ENCODE data around the gene GATAD2A.

GATAD2A gene

DNA sequence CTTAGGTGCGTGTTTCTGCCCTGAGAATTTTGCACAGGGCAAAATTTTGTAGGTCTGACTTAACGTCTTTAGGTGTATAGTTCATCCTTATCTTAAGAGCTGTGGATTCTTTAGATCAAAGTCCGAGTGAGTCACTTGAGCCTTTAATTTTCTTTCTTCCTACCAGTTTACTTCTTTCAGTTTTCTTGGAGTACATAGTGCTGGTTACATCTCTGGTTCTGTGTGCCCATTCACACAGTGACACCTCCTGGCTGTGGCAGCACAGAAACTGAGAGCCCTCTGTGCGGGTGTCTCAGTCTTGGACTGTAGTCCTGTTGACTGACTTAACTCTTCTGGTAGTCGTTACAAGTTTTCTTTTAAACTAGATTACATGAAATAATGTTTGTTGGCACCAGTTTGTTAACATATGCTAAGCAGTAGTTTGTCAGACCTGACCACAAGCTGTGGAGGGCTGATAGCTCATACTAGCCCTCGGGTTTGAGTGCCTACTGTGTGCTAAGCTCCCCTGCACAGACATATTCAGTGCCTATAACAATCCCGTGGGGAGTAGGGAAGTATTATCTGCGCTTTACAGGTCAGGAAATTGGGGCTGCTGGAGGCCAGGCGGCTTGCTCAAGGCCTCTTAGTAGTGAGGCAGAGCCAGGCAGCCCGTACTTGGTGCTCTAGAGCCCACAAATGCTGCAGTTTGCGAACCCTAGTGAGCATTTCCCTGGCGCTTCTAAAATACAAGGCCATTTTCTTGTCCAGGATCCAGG, 1.6 kb downstream of the GATAD2A start:
- Histone ChIP-seq H3K4me1 (peaks cover 84% of the 10 kb centered on the region), H4K20me1 (peaks cover 88% of the 10 kb centered on the region), H3K36me3 (peaks cover 17% of the 10 kb centered on the region), H3K4me2 (peak overlapping the region; percentile 96), H3K27ac (peak overlapping the region; percentile 95), H3K9me3 (no peaks in the 10 kb centered on the region), H3K27me3 (no peaks in the 10 kb centered on the region), H3K9ac (peak overlapping the region; percentile 94), H3K4me3 (peak overlapping the region; percentile 88)
- no peak for TF ChIP-seq Cebpa-rat (IDR thresholded peaks at IDR 0.05)

DNA sequence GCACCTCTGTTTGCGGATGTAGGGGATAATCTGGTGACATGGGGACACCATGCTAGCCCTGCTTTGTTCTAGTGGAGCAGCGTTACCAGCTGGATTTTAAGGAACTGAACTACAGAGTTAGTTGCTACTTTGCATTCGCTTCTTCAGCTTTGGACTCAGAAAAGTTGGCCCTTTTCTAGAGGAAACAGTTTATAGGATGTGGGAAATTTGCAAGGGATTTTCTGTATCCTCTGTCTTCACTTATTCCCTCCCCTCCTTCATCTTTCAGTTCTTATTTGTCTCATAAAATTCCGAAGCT, 2.1 kb downstream of the GATAD2A start:
- peak overlapping the region; percentile 88 for H3K4me3 ChIP-seq
- H3K27me3 ChIP-seq, result no peaks in the 10 kb centered on the region
- TF ChIP-seq Cebpa-rat (IDR thresholded peaks at IDR 0.05), result no peak
- peaks cover 79% of the 10 kb centered on the region for H3K4me1 ChIP-seq
- peak overlapping the region; percentile 96 for H3K4me2 ChIP-seq
- no peaks in the 10 kb centered on the region for H3K9me3 ChIP-seq
- peaks cover 90% of the 10 kb centered on the region for H4K20me1 ChIP-seq
- peak overlapping the region; percentile 29; the same call in 1 of the 2 replicates for H3K27ac ChIP-seq
- H3K36me3 ChIP-seq, result peaks cover 21% of the 10 kb centered on the region
- H3K9ac ChIP-seq, result peak overlapping the region; percentile 94

GRCh38 chr19:19409205-19409604, 3.7 kb downstream of the GATAD2A start:
- H3K27ac ChIP-seq, result peak overlapping the region; percentile 29; the same call in 1 of the 2 replicates
- peaks cover 72% of the 10 kb centered on the region for H3K4me1 ChIP-seq
- H3K27me3 ChIP-seq, result no peaks in the 10 kb centered on the region
- peak overlapping the region; percentile 96 for H3K4me2 ChIP-seq
- peaks cover 31% of the 10 kb centered on the region for H3K36me3 ChIP-seq
- TF ChIP-seq Cebpa-rat (IDR thresholded peaks at IDR 0.05), result no peak
- peaks cover 90% of the 10 kb centered on the region for H4K20me1 ChIP-seq
- H3K9me3 ChIP-seq, result no peaks in the 10 kb centered on the region
- peak overlapping the region; percentile 49; the same call in 1 of the 2 replicates for H3K9ac ChIP-seq
- no peak overlapping the region for H3K4me3 ChIP-seq

DNA sequence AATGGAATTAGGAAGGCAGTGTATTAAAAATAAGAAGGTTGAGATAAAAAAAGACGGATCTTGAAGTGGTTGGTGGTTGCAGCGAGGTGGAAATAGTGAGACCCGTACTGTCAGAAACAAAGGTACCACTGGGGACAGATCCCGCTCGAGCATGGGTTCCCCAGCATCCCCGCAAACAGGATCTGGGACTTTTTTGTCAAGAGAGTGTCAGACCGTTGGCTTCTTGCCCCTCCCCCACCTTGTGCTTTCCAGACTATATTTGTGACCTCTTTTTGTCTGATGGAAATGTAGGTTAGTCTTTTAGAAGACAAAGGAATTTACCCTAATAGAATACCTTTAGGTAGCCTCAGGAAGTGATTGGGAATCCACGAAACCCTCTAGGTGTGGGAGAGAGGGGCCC, 4.2 kb downstream of the GATAD2A start:
- Histone ChIP-seq H3K36me3 (peaks cover 31% of the 10 kb centered on the region), H3K4me1 (peaks cover 68% of the 10 kb centered on the region), H4K20me1 (peaks cover 90% of the 10 kb centered on the region), H3K4me3 (no peak overlapping the region), H3K9ac (peak overlapping the region; percentile 49; the same call in 1 of the 2 replicates), H3K4me2 (peak overlapping the region; percentile 96), H3K27me3 (no peaks in the 10 kb centered on the region), H3K27ac (peak overlapping the region; percentile 29; the same call in 1 of the 2 replicates), H3K9me3 (no peaks in the 10 kb centered on the region)
- no peak for TF ChIP-seq Cebpa-rat (IDR thresholded peaks at IDR 0.05)

- Histone ChIP-seq H3K4me1 (peaks cover 66% of the 10 kb centered on the region), H3K27ac (0 out of 2 replicates have a peak overlapping the region, but pooled peaks have one; percentile 4), H3K36me3 (peaks cover 39% of the 10 kb centered on the region), H3K4me3 (no peak overlapping the region), H3K4me2 (peak overlapping the region; percentile 20), H4K20me1 (peaks cover 96% of the 10 kb centered on the region), H3K9ac (no peak overlapping the region; the same call in 1 of the 2 replicates), H3K27me3 (no peaks in the 10 kb centered on the region), H3K9me3 (no peaks in the 10 kb centered on the region)
- TF ChIP-seq Cebpa-rat (IDR thresholded peaks at IDR 0.05), result no peak
These were observed 5.4 kb downstream of the GATAD2A start for GRCh38 chr19:19410553-19411550.

DNA sequence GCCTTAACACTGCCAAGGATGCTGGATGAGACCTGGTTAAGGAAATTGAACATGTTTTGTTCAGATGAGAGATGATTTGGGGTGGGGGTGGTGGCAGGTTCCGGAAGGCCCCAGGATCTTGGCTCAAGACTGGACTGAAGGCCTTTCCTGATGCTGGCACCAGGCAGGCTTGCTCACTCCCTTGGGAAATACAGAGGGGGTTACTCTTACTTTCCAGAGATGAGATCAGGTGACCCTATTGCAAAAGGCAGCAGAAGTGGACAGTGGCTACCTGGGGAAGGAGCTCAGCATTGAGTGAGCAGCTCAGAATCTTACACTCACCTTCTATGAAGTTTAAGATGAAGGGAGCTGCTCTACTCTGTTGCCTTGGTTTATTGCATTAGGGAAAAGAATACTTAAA, 10.8 kb downstream of the GATAD2A start:
- H3K4me3 ChIP-seq, result no peak overlapping the region
- H3K4me2 ChIP-seq, result peak overlapping the region; percentile 88
- H3K4me1 ChIP-seq, result peaks cover 72% of the 10 kb centered on the region
- peaks cover 34% of the 10 kb centered on the region for H3K36me3 ChIP-seq
- no peak for TF ChIP-seq Cebpa-rat (IDR thresholded peaks at IDR 0.05)
- H4K20me1 ChIP-seq, result peaks cover 100% of the 10 kb centered on the region
- no peaks in the 10 kb centered on the region for H3K27me3 ChIP-seq
- H3K27ac ChIP-seq, result no peak overlapping the region
- H3K9ac ChIP-seq, result no peak overlapping the region
- H3K9me3 ChIP-seq, result no peaks in the 10 kb centered on the region

GRCh38 chr19:19417046-19417445, 11.6 kb downstream of the GATAD2A start:
- Histone ChIP-seq H3K4me3 (no peak overlapping the region), H3K4me1 (peaks cover 74% of the 10 kb centered on the region), H3K4me2 (peak overlapping the region; percentile 88), H3K27me3 (no peaks in the 10 kb centered on the region), H3K9me3 (no peaks in the 10 kb centered on the region), H3K9ac (peak overlapping the region; percentile 61; the same call in 1 of the 2 replicates), H4K20me1 (peaks cover 100% of the 10 kb centered on the region), H3K36me3 (peaks cover 28% of the 10 kb centered on the region), H3K27ac (0 out of 2 replicates have a peak overlapping the region, but pooled peaks have one; percentile 57)
- TF ChIP-seq Cebpa-rat (IDR thresholded peaks at IDR 0.05), result no peak

DNA sequence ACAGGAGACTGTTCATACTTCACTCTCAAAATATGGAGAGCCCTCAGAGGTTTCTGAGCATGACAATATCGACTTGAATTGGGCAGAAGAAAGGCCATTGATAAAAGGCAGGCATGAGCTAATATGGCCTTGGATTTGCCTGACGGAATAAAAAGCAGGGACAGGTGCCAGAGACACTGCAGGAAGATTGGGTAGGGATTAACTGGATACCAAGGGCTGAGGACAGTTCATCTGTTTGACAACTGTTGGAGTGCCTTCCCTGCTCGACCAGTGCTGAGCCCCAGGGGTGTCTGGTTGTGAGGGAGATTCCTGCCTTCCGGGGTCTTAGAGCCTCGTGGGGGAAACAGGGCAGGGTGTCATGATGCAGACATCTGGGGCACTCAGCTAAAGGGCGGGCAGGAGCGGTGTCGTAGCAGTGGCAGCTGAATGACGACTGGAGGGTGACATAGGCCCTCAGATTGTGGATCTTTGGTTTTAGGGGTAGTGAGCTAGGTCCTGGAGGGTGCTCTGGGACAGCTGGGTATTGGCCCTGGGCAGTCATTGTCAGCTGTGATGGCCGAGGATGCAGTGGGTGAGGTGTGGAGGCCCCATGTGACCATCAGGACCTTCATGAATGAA, 12.3 kb downstream of the GATAD2A start:
- Histone ChIP-seq H3K4me2 (peak overlapping the region; percentile 88), H3K9ac (peak overlapping the region; percentile 61), H3K9me3 (no peaks in the 10 kb centered on the region), H4K20me1 (peaks cover 100% of the 10 kb centered on the region), H3K27me3 (no peaks in the 10 kb centered on the region), H3K4me1 (peaks cover 78% of the 10 kb centered on the region), H3K27ac (peak overlapping the region; percentile 57), H3K4me3 (0 out of 2 replicates have a peak overlapping the region, but pooled peaks have one; percentile 17), H3K36me3 (peaks cover 28% of the 10 kb centered on the region)
- TF ChIP-seq Cebpa-rat (IDR thresholded peaks at IDR 0.05), result no peak

DNA sequence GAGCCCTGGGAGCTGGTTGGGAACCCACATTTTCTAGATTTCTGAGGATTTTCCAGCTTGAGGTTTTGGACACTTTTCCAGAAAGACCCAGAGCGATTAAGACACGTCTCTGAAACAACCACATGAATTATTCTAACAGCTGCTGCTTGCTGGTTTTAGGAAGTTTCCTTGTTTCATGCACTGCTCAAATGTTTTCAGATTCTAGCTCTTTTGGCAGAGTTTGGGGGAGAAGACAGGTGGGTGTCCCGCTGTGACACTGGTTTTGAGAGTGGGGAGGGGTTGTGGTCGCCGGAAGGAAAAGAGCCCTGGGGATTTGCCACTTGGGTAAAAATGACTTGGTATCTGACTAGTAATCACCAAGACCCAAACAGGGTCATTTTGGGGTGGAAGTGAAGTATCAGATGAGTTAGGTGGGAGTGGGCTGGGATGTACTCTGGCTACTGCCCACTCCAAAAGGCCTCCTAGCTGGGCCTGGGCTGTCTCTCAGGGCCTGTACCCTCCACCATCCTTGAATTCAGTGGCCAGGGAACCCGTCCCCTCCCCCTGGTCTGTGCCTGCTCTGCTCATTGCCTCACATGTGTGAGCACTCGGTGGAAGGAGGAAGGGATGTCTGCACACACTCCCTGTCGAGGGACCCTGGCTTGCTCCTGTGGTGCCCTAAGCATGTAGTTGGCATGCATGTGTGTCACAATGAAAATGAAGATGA, 13.2 kb downstream of the GATAD2A start:
- Histone ChIP-seq H3K4me3 (peak overlapping the region; percentile 17; the same call in 1 of the 2 replicates), H3K9me3 (no peaks in the 10 kb centered on the region), H3K36me3 (peaks cover 29% of the 10 kb centered on the region), H3K27me3 (no peaks in the 10 kb centered on the region), H4K20me1 (peaks cover 100% of the 10 kb centered on the region), H3K9ac (peak overlapping the region; percentile 61), H3K4me2 (peak overlapping the region; percentile 88), H3K4me1 (peaks cover 84% of the 10 kb centered on the region), H3K27ac (peak overlapping the region; percentile 57)
- no peak for TF ChIP-seq Cebpa-rat (IDR thresholded peaks at IDR 0.05)
